SU-DHL-6 (cell line): Measurements from ENCODE around the gene VPS11.

ENCODE experiments used
- CTCF ChIP-seq: fragments of 200-600 bp; sonication (generic); IDR thresholded peaks from one replicate; pipeline ENCODE4 v1.5.1; 2017; ENCODE audit warnings: antibody characterized with exemption, mild to moderate bottlenecking, low read length, moderate library complexity; ENCODE audit not compliant: insufficient read depth, poor library complexity, severe bottlenecking
- EZH2phosphoT487 ChIP-seq: fragments of 200-600 bp; sonication (generic), shearing (Covaris generic); conservative IDR thresholded peaks from 2 replicates; pipeline ENCODE4 v1.6.1; 2018; ENCODE audit warnings: mild to moderate bottlenecking, antibody characterized with exemption, low read length, moderate library complexity, mixed read lengths

- TF ChIP-seq CTCF, result no peak
- TF ChIP-seq EZH2phosphoT487, result no peak
These were observed 19.5 kb downstream of the VPS11 start for GRCh38 chr11:119087123-119087522.
